Measurements from ENCODE around the gene SLC6A17.

DNA sequence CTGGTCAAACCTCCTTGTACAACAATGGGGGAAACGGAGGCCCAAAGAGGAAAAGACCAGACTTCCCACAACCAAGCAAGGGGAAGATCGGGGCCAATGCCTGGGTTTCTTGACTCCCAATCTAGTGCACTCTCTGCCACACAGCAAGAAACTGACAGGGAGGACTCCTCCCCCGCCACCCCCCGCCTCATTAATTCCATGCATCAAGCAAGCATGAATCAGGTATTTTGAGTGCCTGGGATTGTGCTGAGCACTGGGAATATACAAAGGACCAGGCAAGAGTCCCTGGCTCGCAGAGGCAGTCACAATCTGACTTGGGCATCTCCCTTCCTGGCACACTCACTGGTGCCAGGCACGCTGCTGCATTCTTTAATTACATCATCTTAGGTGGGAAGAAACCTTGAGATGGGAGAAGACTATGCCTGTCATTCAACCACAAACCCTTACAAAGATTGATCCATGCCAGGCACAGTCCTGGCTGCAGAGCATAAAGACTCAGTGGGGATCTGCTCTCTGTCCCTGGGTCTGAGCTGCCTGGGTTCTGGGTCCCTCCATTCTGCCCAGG lies 55.4 kb downstream of the SLC6A17 start:
- TF ChIP-seq, protein P1, sequence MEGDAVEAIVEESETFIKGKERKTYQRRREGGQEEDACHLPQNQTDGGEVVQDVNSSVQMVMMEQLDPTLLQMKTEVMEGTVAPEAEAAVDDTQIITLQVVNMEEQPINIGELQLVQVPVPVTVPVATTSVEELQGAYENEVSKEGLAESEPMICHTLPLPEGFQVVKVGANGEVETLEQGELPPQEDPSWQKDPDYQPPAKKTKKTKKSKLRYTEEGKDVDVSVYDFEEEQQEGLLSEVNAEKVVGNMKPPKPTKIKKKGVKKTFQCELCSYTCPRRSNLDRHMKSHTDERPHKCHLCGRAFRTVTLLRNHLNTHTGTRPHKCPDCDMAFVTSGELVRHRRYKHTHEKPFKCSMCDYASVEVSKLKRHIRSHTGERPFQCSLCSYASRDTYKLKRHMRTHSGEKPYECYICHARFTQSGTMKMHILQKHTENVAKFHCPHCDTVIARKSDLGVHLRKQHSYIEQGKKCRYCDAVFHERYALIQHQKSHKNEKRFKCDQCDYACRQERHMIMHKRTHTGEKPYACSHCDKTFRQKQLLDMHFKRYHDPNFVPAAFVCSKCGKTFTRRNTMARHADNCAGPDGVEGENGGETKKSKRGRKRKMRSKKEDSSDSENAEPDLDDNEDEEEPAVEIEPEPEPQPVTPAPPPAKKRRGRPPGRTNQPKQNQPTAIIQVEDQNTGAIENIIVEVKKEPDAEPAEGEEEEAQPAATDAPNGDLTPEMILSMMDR (conservative IDR thresholded peaks at IDR 0.05; ENCODE audit: low read length): no peak
- no peak for TF ChIP-seq EZH2phosphoT487 (IDR thresholded peaks at IDR 0.05; ENCODE audit: borderline replicate concordance)
